Measurements from ENCODE around the gene BAIAP3. TPM values are rescaled to one million over a fixed set of nuclear protein-coding genes. Genes with fewer than 3 reads are reported as not detected.

The BAIAP3 gene
- total RNA-seq, 6 experiments from 2014 or later, result 0.11 to 0.28 (median 0.16) TPM

- Mint-ChIP-seq H3K4me1 (ENCODE audit: low read depth) (peaks cover 10% of the 10 kb centered on the region), H3K36me3 (ENCODE audit: low read depth) (no peaks in the 10 kb centered on the region; the same call in 1 of the 2 replicates), H3K9me3 (no peaks in the 10 kb centered on the region), H3K27me3 (ENCODE audit: insufficient read depth) (peaks cover 5% of the 10 kb centered on the region; the same call in 1 of the 2 replicates), H3K27ac (no peak overlapping the region), H3K4me3 (no peak overlapping the region)
- no peak for DNase-seq
- TF ChIP-seq CTCF (IDR thresholded peaks at IDR 0.05), result no peak
Observed at GRCh38 chr16:1361685-1362360, 28.4 kb downstream of the BAIAP3 start.

GRCh38 chr16:1362807-1363206, 29.4 kb downstream of the BAIAP3 start:
- no peaks in the 10 kb centered on the region; the same call in 1 of the 2 replicates for H3K36me3 Mint-ChIP-seq (ENCODE audit: low read depth)
- no peaks in the 10 kb centered on the region for H3K9me3 Mint-ChIP-seq
- no peak overlapping the region; the same call in 1 of the 2 replicates for H3K27ac Mint-ChIP-seq
- H3K4me3 Mint-ChIP-seq, result no peak overlapping the region
- DNase-seq, result no peak
- TF ChIP-seq CTCF (IDR thresholded peaks at IDR 0.05), result no peak
- H3K4me1 Mint-ChIP-seq (ENCODE audit: low read depth), result peaks cover 9% of the 10 kb centered on the region
- H3K27me3 Mint-ChIP-seq (ENCODE audit: insufficient read depth), result peaks cover 5% of the 10 kb centered on the region; the same call in 1 of the 2 replicates

- TF ChIP-seq CTCF (IDR thresholded peaks at IDR 0.05), result peak; percentile 82
- Mint-ChIP-seq H3K4me1 (ENCODE audit: low read depth) (peaks cover 2% of the 10 kb centered on the region), H3K9me3 (no peaks in the 10 kb centered on the region), H3K27me3 (ENCODE audit: insufficient read depth) (peaks cover 2% of the 10 kb centered on the region; the same call in 1 of the 2 replicates), H3K4me3 (no peak overlapping the region), H3K36me3 (ENCODE audit: low read depth) (no peaks in the 10 kb centered on the region; the same call in 1 of the 2 replicates), H3K27ac (no peak overlapping the region)
- peak; percentile 5 for DNase-seq
Observed at GRCh38 chr16:1363501-1364041, 30.1 kb downstream of the BAIAP3 start.

- Mint-ChIP-seq H3K27ac (no peak overlapping the region), H3K4me3 (no peak overlapping the region), H3K9me3 (no peaks in the 10 kb centered on the region), H3K36me3 (ENCODE audit: low read depth) (no peaks in the 10 kb centered on the region; the same call in 1 of the 2 replicates), H3K4me1 (ENCODE audit: low read depth) (no peaks in the 10 kb centered on the region), H3K27me3 (ENCODE audit: insufficient read depth) (peaks cover 2% of the 10 kb centered on the region; the same call in 1 of the 2 replicates)
- no peak for TF ChIP-seq CTCF (IDR thresholded peaks at IDR 0.05)
- DNase-seq, result no peak
Observed at GRCh38 chr16:1364510-1364909, 31.1 kb downstream of the BAIAP3 start.

- no peak for DNase-seq
- Mint-ChIP-seq H3K27me3 (ENCODE audit: insufficient read depth) (no peaks in the 10 kb centered on the region), H3K36me3 (ENCODE audit: low read depth) (no peaks in the 10 kb centered on the region; the same call in 1 of the 2 replicates), H3K27ac (no peak overlapping the region), H3K4me1 (ENCODE audit: low read depth) (no peaks in the 10 kb centered on the region), H3K9me3 (no peaks in the 10 kb centered on the region), H3K4me3 (no peak overlapping the region)
- TF ChIP-seq CTCF (IDR thresholded peaks at IDR 0.05), result no peak
Observed at GRCh38 chr16:1366060-1366711, 32.7 kb downstream of the BAIAP3 start.

All from HFFc6 (cell line).